Activated CD4-positive, alpha-beta T cell treated with anti-CD3 and anti-CD28 coated beads, Interleukin-2, amount 10 ng/mL, durations not matched to agents 24 days and 14 days (primary cell): ENCODE measurements around the gene SAP25. TPM values are rescaled to one million over a fixed set of nuclear protein-coding genes. Genes with fewer than 3 reads are reported as not detected.

Source experiments
- DNase-seq: peaks from one replicate; pipeline ENCODE4 v3.0.0; 2022
- H3K27ac Mint-ChIP-seq: one replicate; pipeline ENCODE4 v1.8.0; 2022; ENCODE audit warnings: mild to moderate bottlenecking, mixed read lengths
- H3K27me3 Mint-ChIP-seq: one replicate; pipeline ENCODE4 v1.8.0; 2022; ENCODE audit warnings: mixed read lengths
- H3K36me3 Mint-ChIP-seq: one replicate; pipeline ENCODE4 v1.8.0; 2022; ENCODE audit warnings: low read depth, mild to moderate bottlenecking, mixed read lengths
- H3K4me1 Mint-ChIP-seq: one replicate; pipeline ENCODE4 v1.8.0; 2021; ENCODE audit warnings: mixed read lengths
- H3K4me3 Mint-ChIP-seq: one replicate; pipeline ENCODE4 v1.8.0; 2022; ENCODE audit warnings: mild to moderate bottlenecking, moderate library complexity, mixed read lengths
- H3K9me3 Mint-ChIP-seq: one replicate; pipeline ENCODE4 v1.8.0; 2021; ENCODE audit warnings: mixed read lengths
- intact Hi-C: fragments of 100-400 bp; cut with micrococcal nuclease; formaldehyde crosslinking; loops from one replicate; pipeline ENCODE4 v1.15.1; 2023
- total RNA-seq: library from RNA; stranded (reverse); gene quantifications from 2 replicates; pipeline ENCODE4 v1.2.3, GENCODE V29; 2022

The SAP25 gene
- total RNA-seq, 1 donor from 2014 or later = 11.3 TPM

- H3K27me3 Mint-ChIP-seq = no peaks in the 10 kb centered on the region
- peaks cover 42% of the 10 kb centered on the region for H3K36me3 Mint-ChIP-seq
- DNase-seq = no peak
- no peak overlapping the region for H3K27ac Mint-ChIP-seq
- peaks cover 2% of the 10 kb centered on the region for H3K4me1 Mint-ChIP-seq
- no peaks in the 10 kb centered on the region for H3K9me3 Mint-ChIP-seq
- intact Hi-C loops = no loop called here
- no peak overlapping the region for H3K4me3 Mint-ChIP-seq
Measured at GRCh38 chr7:100576384-100576993, 2.8 kb upstream of the SAP25 start.

- no peaks in the 10 kb centered on the region for H3K27me3 Mint-ChIP-seq
- peaks cover 42% of the 10 kb centered on the region for H3K36me3 Mint-ChIP-seq
- no peaks in the 10 kb centered on the region for H3K9me3 Mint-ChIP-seq
- H3K27ac Mint-ChIP-seq = no peak overlapping the region
- H3K4me1 Mint-ChIP-seq = peaks cover 2% of the 10 kb centered on the region
- H3K4me3 Mint-ChIP-seq = no peak overlapping the region
- intact Hi-C loops = no loop called here
- DNase-seq = no peak
Measured at GRCh38 chr7:100575746-100576383, 2.2 kb upstream of the SAP25 start.

GRCh38 chr7:100575206-100575631 lies 1.5 kb upstream of the SAP25 start:
- Mint-ChIP-seq H3K4me1 (peaks cover 2% of the 10 kb centered on the region), H3K27me3 (no peaks in the 10 kb centered on the region), H3K9me3 (no peaks in the 10 kb centered on the region), H3K27ac (no peak overlapping the region), H3K4me3 (no peak overlapping the region), H3K36me3 (peaks cover 42% of the 10 kb centered on the region)
- intact Hi-C loops = no loop called here
- no peak for DNase-seq

GRCh38 chr7:100574362-100575205 lies 884 bp upstream of the SAP25 start:
- no peaks in the 10 kb centered on the region for H3K27me3 Mint-ChIP-seq
- H3K4me3 Mint-ChIP-seq = no peak overlapping the region
- peaks cover 3% of the 10 kb centered on the region for H3K4me1 Mint-ChIP-seq
- H3K36me3 Mint-ChIP-seq = peaks cover 39% of the 10 kb centered on the region
- no peaks in the 10 kb centered on the region for H3K9me3 Mint-ChIP-seq
- intact Hi-C loops = no loop called here
- DNase-seq = no peak
- no peak overlapping the region for H3K27ac Mint-ChIP-seq

GRCh38 chr7:100572949-100573675 lies 588 bp downstream of the SAP25 start:
- H3K4me1 Mint-ChIP-seq = peaks cover 13% of the 10 kb centered on the region
- peaks cover 3% of the 10 kb centered on the region for H3K27me3 Mint-ChIP-seq
- no peak for DNase-seq
- no peaks in the 10 kb centered on the region for H3K9me3 Mint-ChIP-seq
- H3K27ac Mint-ChIP-seq = no peak overlapping the region
- H3K36me3 Mint-ChIP-seq = peaks cover 31% of the 10 kb centered on the region
- intact Hi-C loops = no loop called here
- no peak overlapping the region for H3K4me3 Mint-ChIP-seq

- no peaks in the 10 kb centered on the region for H3K9me3 Mint-ChIP-seq
- peaks cover 19% of the 10 kb centered on the region for H3K4me1 Mint-ChIP-seq
- H3K27ac Mint-ChIP-seq = no peak overlapping the region
- peaks cover 3% of the 10 kb centered on the region for H3K27me3 Mint-ChIP-seq
- no peak for DNase-seq
- no peak overlapping the region for H3K4me3 Mint-ChIP-seq
- H3K36me3 Mint-ChIP-seq = peaks cover 24% of the 10 kb centered on the region
- intact Hi-C loops = no loop called here
Measured at GRCh38 chr7:100572281-100572948, 1.3 kb downstream of the SAP25 start.

GRCh38 chr7:100571829-100572116 lies 1.9 kb downstream of the SAP25 start:
- Mint-ChIP-seq H3K9me3 (no peaks in the 10 kb centered on the region), H3K27me3 (peaks cover 3% of the 10 kb centered on the region), H3K4me1 (peaks cover 19% of the 10 kb centered on the region), H3K27ac (no peak overlapping the region), H3K4me3 (no peak overlapping the region), H3K36me3 (peaks cover 22% of the 10 kb centered on the region)
- intact Hi-C loops = no loop called here
- no peak for DNase-seq

GRCh38 chr7:100570954-100571828 lies 2.5 kb downstream of the SAP25 start:
- intact Hi-C loops = no loop called here
- peaks cover 19% of the 10 kb centered on the region for H3K4me1 Mint-ChIP-seq
- H3K27ac Mint-ChIP-seq = no peak overlapping the region
- no peak overlapping the region for H3K4me3 Mint-ChIP-seq
- peaks cover 3% of the 10 kb centered on the region for H3K27me3 Mint-ChIP-seq
- no peaks in the 10 kb centered on the region for H3K9me3 Mint-ChIP-seq
- DNase-seq = no peak
- H3K36me3 Mint-ChIP-seq = peaks cover 18% of the 10 kb centered on the region

- Mint-ChIP-seq H3K27me3 (peaks cover 3% of the 10 kb centered on the region), H3K4me3 (peak overlapping the region; percentile 24), H3K36me3 (peaks cover 13% of the 10 kb centered on the region), H3K9me3 (no peaks in the 10 kb centered on the region), H3K27ac (no peak overlapping the region), H3K4me1 (peaks cover 19% of the 10 kb centered on the region)
- DNase-seq = peak; percentile 81
- intact Hi-C loops = loop anchor here (2.0 kb wide), 1 partner anchor 14 kb away; no protein-coding TSS in a partner anchor
Measured at GRCh38 chr7:100568896-100569844, 4.5 kb downstream of the SAP25 start.

GRCh38 chr7:100568176-100568895 lies 5.4 kb downstream of the SAP25 start:
- peaks cover 3% of the 10 kb centered on the region for H3K27me3 Mint-ChIP-seq
- no peak overlapping the region for H3K4me3 Mint-ChIP-seq
- H3K9me3 Mint-ChIP-seq = no peaks in the 10 kb centered on the region
- no peak for DNase-seq
- peaks cover 24% of the 10 kb centered on the region for H3K4me1 Mint-ChIP-seq
- peaks cover 19% of the 10 kb centered on the region for H3K36me3 Mint-ChIP-seq
- H3K27ac Mint-ChIP-seq = peak overlapping the region; percentile 62
- intact Hi-C loops = loop anchor here (2.0 kb wide), 1 partner anchor 14 kb away; no protein-coding TSS in a partner anchor

- Mint-ChIP-seq H3K36me3 (peaks cover 20% of the 10 kb centered on the region), H3K27me3 (peaks cover 3% of the 10 kb centered on the region), H3K9me3 (no peaks in the 10 kb centered on the region), H3K27ac (peak overlapping the region; percentile 62), H3K4me1 (peaks cover 24% of the 10 kb centered on the region), H3K4me3 (no peak overlapping the region)
- DNase-seq = no peak
- intact Hi-C loops = loop anchor here (2.0 kb wide), 1 partner anchor 15 kb away; no protein-coding TSS in a partner anchor
Measured at GRCh38 chr7:100567751-100568175, 5.9 kb downstream of the SAP25 start.
